Effector CD4-positive, alpha-beta T cell (primary cell): ENCODE data around the gene LMCD1.
"Not testable (repeated sequence)": the region's sequence is repeated elsewhere in the genome, so short reads cannot be mapped to it uniquely, and the experiment has no call there.

Source experiments
- DNase-seq: peaks from one replicate; pipeline ENCODE4 v3.0.0-alpha.2; 2020

The LMCD1 gene

DNA sequence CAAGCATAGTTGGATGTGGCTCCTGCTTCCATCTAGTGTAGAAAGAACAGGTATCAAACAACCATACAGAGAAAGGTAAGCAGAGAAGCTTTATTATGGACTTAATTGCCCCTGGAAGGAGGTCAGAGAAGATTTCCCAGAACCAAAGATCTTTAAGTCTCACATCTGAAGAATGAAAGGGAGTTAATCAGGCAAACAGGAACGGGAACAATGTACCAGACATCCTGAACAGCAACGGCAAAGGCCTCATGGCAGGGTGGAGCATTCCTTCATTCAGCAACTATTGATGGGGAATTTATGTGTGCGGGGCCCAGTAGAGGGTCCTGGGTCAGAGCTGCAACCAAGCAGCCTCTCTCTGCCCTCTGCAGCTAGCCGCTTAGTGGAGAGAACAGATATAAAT is 61.5 kb downstream of the LMCD1 start:
- DNase-seq = no peak

DNA sequence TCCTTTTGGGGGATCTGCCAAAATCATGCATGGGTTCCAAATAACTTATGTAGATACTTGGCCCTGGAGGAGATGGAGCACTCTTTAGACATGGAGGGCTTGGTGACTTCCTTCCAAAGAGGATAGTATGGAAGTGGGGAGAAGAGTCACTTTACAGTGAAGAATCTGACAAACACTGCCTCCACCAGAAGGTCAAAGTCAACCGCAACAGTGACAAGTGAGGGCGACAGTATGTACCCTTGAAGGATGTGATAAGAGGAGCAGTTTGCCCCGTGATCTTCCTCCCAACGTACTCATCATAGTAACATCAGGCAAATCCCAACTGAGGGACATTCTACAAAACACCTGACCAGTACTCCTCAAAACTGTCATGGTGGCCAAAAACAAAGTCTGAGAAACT is 62.0 kb downstream of the LMCD1 start:
- DNase-seq = no peak

DNA sequence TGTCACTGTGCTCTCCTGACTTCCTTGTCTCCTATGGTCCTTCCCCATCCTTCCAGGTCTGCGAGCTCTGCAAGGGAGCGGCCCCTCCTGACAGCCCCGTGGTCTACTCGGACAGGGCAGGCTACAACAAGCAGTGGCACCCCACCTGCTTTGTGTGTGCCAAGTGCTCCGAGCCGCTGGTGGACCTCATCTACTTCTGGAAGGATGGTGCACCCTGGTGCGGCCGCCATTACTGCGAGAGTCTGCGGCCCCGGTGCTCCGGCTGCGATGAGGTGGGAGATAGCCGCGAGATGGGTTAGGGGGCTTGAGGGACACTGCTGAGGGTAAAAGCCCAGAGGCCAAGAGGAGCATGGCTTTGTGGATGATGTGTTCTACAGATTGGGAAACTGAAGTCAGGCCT is 63.8 kb downstream of the LMCD1 start:
- no peak for DNase-seq

DNA sequence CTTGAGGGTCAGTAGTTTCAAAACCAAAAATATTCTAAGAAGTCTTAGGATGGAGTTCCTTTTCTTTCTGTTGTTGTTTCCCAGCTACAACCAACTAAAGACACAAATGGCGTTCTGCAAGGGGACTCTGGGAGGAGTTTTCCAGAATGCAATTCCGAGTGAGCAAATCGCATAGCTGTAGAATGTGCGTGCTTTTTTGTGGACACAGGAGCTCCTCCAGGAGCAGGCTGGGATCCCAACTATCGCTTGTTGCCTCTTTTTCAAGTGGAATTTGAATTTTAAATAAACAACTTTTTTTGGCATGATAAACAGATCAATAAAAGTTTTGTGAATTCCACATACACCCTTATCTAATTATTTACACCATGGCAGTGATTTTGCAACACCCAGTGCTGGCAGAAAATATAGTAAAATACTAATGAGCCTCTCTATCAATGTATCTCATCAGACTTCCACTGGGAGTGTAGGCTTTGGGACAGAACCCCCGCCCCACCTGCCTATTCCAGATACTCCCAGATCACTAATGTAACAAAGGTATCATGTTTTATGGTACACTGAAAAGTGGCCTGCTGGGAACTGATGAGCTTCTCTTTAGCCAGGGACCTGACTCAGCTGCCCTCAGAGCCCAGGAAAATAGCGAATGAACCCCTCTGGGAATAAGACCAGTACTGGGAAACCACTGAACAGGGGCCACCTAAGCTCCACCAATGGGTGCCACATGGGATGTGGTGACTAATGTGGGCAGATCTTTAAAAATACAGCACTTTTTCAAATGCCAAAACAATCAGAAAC is 66.4 kb downstream of the LMCD1 start:
- no peak for DNase-seq

DNA sequence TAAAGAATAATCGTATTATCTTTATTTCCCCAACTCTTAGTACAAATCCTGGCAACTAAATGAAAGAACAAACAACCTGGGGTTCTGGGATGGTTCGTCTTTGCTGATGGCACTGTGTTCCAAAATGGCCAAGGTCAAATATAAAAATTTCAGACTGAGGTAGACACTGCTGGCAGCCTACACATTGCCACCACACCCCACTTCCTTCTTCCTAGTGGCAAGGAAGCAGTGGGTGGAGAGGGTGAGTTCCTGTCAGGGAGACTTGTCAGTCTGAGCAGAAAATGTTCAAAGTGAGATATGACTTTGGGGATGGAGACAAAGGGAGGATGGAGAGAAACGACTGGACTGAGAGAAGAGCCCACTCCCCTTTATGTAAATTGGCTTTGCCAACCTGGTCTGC is 69.6 kb downstream of the LMCD1 start:
- no peak for DNase-seq

DNA sequence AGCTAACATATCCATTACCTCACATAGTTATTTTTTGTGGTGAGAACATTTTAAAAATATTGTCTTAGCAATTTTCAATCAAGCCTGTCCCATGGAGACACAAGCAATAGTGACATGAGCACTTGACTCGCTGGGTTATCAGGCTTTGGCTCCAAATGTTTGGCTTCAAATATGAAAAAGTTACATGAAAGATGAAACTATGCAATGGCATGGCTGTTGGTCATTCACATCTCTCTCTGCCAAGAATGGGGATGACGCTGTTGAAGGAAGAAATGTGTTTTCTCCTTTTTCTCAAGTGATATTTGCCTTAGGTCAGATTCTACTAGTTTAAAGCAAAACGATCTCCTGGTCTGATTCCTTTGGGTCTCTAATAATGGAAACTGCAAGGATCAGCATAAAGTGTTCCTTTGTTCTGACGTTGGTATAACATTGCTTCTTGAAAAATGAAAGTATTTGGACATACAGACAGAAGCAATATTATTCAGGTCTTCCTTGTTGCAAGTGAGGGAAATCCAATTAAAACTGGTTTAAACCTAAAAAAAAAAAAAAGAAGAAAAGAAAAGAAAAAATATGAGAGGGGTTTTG is 71.8 kb downstream of the LMCD1 start:
- no peak for DNase-seq

DNA sequence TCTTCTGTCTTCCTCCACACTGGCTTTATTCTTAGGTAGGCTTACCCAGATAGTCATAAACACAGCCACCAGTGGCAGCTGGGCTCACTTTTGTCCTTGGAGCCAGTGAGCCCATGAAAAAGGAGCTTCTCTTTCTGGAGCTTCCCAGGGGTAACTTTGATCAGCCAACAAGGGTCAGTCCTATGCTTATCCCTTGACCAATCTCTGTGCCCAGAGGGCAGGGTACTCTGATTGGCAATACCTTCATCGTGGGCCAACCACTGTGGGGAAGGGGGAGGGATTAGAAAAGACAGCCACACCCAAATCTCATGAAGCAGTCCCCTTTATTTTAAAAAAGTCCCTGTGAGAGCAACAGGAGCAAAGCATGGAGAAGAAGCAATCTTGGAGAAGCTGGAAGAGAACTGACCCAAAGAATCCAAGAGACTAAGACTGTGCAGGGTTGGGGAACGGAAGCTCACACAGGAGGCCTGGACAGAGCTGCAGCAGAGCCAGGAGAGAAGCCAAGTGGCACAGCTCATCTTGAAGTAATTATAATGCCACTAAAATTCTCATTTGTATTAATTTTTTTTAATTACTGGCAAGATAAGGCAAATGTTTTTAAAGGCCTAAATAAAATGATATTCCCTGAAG is 72.5 kb downstream of the LMCD1 start:
- no peak for DNase-seq

DNA sequence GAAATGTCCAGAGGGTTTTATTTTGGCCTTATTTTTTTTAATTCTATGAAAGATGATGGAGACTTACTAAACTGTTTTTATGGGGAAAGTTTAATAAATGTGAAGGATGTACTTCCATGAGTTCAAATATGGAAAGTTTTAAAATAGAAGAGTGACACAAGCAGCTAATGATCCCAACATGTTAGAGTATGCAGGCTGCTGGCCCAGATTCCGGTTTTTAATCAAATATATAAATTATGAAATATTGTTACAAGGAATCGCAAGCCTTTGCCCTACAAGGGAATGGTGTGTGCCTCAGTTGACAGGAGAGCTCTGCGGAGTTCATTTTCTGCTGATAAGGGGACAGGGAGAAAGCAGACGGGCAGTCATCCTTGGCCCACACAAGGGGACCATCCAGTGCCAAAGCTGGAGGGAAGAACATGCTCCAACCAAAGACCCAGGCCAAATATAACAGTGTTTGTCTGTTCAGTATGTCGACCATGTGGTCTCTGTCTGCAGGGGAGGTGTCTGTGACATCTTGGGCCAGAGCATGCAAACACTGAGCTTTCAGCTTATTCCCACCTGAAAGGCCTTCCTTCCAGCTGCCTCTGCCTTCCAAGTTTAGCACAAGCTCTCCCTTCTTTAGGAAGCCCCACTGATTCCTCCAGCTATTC is 73.2 kb downstream of the LMCD1 start:
- DNase-seq = no peak

DNA sequence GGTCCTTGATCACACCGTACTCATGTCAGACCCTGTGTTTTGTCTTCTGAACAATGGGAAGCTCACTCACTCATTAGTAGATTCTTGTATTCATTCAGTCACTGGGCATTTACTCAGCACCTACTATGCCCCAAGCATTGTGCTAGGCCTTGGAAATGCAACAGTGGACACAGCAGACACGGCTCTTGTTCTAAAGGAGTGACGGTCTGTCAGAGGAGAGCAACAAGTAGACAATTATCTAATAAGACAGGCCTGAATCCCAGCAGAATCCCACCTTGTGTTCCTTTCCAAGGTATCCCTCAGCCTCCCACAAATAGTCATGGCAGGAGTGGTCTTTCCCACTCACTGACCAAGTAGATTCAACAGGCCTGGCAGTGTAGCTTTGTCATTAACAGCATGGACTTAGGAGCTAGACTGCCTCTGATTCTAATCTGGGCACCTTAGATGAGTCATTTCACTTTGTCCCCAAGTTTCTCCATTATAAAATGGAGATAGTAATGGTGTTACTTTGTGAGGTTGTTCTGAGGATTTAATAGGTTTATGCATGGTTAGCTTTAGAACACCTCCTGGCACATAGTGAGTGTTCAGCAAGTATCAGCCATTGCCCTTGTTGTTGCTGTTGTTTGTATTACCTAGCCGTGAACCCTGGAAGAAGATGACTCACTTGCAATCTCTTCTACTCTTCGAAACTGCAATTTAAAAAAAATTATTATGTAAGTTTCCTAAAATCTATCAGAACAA is 73.9 kb downstream of the LMCD1 start:
- DNase-seq = no peak

DNA sequence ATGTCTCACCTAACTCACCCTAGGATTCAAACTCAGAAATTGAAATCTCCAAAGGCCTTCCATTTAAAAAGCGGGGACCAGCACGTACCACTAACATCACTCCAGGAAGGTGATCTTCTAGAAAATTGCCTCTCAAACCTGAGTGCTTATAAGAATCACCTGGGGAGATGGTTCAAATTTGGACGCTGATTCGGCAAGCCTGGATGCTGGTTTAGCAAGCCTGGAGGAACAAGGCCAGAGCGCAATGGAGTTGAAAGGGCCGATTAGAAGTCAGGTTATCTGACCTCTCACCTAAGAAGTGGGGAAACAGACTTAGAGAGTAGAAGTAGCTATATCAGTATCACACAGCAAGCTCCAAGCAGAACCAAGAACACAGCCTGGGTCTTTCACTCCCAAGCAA is 74.8 kb downstream of the LMCD1 start:
- no peak for DNase-seq

DNA sequence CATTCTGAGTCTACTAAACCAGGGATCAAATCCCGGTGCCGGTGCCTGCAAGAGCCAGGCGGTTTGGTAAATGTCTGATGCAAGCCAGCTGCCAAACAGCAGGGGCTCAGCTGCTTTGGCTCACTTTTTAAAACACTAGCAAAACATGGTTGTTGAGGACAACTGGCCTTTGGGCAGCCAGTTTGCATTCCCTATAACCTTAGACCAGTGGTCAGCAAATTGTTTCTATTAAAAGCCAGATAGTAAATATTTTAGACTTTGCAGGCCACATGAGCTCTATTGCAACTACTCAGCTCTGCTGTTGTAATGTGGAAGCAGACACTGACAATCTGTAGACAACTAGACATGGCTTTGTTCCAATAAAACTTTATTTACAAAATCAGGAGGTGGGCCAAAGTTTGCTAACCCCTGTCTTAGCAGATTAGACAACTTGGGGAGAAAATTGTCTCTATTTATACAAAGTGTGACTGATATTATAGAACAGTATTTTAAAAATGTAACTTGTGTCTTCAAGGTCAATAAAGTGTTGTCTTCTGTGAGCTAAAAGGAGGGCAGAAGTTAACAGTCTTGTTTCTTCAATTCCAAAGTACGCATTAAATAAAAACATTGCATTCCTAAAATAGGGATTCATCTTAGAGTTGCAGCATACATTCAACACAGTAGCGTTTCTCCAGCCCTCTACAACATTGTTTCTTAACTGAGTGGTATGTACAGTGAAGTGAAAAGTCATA is 75.4 kb downstream of the LMCD1 start:
- DNase-seq = no peak

DNA sequence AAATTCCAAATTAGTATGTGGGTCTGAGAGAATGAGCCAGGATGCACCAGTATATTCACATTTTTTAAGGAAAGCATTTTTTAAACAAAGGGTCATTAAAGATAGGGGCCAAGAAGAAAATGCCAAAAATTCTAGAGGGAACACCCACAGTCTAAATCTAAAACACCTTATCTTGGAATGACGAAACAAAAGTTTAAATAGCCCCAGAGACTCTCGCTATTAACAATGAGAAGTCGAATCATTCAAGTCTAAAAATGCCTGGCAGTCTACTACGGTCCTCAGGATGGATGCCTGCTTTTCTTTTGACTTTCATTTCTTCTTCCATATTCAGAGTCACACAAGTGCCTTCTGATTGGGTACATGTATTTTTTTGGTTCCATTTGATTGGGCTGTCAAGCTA is 76.7 kb downstream of the LMCD1 start:
- no peak for DNase-seq

DNA sequence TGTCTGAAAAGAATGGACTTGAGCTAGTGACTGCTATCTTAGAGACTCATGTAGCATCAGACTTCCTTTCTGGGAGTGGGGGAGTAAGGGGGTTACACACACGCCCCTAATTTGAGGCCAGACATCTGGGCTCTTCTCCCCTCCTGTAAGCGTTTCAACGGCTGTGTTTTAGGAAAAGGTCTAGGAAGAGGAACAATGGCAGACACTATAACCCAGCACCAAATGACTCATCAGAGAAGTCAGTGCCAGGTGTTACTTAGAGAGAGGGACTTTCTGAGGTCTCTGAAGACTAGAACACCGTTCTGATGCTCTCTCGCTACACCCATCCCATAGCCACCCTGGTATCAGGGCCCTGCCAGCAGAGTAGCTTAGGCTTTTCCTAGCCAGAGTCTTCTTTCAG is 77.5 kb downstream of the LMCD1 start:
- no peak for DNase-seq

DNA sequence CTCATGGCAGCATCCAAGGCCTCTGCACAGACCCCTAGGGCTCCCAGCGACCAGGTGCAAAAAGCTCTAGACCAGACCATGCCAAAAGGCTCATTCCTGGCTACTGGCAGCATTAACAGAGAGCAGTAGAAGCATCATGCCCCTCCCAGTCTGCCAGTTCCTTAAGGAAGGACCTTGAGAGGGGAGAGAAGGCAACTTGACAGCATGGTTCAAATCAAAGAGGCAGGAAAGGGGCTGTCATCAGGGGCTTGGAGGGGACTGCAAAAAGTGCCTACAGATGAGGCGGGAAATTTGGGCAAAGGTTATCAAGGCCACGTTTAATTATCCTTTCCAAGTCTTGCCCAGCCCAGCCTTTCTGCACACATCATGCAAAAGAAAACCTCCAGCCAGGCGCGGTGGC is 78.3 kb downstream of the LMCD1 start:
- no peak for DNase-seq

DNA sequence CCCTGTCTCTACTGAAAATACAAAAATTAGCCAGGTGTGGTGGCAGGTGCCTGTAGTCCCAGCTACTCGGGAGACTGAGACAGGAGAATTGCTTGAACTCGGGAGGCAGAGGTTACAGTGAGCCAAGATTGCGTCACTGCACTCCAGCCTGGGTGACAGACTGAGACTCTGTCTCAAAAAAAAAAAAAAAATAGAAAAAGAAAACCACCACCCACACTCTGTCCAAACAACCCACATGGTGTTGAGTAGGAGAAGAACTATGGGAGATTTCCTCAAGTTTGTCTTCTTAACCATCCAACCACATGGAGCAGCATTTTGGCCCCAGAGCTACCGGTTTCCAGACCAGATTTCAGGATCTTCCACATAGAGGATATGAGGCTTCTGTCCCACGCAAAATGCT is 78.8 kb downstream of the LMCD1 start:
- DNase-seq = not testable (repeated sequence)

DNA sequence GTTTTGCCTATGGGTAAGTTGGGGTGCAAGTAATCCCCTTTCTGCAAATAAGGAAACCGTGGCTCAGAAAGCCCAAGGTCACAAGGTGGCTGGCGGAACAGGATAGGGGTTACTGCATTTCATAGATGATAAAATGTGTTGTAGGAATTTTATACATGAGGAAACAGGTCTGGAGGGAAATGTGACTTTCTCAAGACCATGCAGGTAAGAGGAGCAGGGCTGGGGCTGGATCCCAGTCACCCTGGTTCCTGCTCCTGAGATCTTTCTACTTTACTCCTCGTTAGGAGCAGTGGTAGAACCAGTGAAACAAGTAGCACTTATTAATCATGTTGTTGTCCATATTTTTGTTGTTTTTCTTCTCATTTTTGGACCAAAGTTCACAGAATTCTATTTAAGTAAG is 79.8 kb downstream of the LMCD1 start:
- no peak for DNase-seq

DNA sequence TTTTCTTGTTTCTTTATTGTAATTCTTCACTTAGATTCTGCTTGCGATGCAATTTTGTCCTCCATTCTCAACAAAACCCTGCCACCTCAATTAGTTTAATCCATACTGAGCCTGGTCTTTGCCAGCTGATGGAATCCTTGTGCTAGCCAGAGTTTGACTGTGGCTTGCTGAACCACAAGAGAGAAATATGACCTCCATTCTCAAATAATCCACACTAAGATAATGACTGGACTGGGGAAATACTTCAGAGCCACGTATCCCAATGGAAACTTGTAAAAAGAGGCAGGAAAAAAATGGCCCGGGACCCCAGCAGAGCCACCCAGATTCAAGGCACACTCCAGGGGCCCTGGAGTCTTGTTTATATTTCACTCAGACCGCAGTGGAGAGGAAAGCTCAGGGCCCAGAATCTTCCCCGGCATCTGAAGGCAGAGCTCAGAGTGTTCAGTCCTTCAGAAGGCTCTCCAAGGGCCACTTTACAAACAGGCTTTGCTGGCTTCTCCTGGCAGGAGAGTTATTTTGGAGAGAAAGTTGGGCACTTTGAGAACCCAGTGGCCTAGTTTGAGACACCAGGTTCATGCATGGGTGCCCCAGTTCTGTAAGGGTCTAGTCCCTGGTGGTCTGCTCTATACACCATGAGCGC is 80.3 kb downstream of the LMCD1 start:
- no peak for DNase-seq

DNA sequence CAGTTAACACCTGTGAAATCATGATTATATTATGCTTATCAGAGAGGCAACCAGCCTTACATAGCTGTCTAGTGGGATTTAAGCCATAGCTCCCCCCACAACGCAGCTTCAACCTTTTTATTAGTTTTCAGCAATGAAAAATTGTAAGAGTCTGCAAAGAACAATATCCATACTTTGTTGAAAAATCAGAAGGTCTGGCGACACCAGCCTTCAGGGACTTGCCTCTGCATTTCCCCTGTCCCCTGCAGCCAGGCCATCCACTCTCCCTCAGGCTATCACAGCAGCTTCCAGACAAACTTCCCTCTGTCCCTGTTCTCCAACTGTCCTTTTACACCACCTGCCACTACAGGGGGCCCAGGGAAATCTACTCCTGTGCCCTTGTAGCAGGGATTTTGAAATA is 83.0 kb downstream of the LMCD1 start:
- DNase-seq = no peak

DNA sequence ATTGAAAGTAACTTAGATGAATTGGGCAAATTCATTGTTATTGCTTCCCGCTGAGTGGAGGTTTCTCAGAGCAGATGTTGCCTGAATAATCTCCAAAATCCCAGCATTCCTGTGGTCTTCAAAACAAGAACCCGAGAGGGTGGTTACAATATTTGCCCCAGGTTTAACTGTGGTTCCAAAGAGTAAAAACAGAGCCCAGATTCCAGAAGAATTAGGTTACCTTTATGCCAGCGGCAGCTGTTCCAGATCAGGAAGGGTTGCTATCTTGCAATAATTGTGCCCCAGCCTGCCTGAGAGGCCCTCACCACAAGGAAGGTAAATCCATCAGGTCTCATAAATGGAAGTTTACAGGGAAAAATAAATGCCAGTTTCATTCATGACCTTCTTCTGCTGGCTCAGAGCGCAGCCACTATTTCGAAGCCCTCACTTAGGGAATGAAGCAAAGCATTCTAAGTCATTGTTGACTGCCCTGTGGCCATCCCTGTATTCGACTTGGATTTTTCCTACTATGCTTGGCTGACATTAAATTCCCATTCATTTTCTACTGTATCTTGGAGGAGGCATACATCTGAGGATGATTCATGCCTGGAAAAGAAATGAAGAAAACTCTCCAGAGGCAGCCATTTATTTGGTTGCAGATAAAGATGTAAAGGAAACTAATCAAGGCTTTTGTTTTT is 88.4 kb downstream of the LMCD1 start:
- no peak for DNase-seq

DNA sequence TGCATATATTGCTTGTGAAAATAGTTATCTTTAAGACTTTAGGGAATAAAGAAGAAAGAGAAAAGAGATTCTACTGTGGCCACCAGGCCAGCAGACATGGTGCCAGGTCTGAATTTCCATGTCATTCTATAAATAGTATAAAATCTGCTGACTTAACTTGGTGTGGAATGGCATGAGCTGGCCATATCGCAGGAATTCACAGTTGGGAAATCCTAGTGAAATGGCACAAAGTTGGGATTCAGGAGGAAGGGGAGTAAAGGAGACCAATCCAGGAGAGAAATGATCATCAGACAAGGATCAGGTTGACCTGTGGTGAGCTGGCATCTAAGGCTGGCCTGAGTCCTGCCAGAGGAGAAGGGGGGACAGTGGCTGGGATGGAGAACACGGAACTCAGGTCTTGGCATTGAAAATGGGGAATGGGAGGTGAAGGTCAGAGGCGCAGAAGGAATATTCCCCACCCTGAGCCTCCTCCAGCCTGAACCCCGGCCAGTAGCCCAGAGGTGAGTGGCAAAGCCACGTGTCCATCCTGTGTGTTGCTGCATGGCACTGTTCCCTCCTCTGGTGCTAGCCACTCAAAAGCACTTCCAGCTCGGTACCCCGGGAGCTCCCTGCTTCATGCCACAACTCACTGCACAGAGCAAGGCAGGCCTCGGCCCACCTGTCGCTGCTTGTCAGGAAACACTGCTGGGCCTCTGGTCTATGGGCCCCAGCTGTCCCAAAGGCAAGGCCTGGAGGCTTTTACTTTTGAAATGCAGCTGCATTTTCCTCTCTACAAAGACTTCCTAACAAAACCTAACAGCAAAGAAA is 91.6 kb downstream of the LMCD1 start:
- DNase-seq = no peak
